ENCODE measurements around the gene ZBTB1.
"Not testable (repeated sequence)": the region's sequence is repeated elsewhere in the genome, so short reads cannot be mapped to it uniquely, and the experiment has no call there.

DNA sequence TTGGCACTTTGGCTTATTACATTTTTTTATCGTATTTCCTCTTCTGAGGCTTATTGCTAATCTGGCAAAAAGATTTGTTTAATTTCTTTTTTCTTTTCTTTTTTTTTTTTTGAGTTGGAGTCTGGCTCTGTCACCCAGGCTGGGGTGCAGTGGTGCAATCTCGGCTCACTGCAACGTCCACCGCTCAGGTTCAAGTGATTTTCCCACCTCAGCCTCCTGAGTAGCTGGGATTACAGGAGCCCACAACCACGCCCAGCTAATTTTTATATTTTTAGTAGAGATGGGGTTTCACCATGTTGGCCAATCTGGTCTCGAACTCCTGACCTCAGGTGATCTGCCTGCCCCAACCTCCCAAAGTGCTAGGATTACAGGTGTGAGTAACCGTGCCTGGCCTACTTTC is 65.1 kb downstream of the ZBTB1 start:
- TF ChIP-seq, protein P1, sequence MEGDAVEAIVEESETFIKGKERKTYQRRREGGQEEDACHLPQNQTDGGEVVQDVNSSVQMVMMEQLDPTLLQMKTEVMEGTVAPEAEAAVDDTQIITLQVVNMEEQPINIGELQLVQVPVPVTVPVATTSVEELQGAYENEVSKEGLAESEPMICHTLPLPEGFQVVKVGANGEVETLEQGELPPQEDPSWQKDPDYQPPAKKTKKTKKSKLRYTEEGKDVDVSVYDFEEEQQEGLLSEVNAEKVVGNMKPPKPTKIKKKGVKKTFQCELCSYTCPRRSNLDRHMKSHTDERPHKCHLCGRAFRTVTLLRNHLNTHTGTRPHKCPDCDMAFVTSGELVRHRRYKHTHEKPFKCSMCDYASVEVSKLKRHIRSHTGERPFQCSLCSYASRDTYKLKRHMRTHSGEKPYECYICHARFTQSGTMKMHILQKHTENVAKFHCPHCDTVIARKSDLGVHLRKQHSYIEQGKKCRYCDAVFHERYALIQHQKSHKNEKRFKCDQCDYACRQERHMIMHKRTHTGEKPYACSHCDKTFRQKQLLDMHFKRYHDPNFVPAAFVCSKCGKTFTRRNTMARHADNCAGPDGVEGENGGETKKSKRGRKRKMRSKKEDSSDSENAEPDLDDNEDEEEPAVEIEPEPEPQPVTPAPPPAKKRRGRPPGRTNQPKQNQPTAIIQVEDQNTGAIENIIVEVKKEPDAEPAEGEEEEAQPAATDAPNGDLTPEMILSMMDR (IDR thresholded peaks at IDR 0.05): not testable (repeated sequence)
- TF ChIP-seq EZH2, EZH2phosphoT487 (IDR thresholded peaks at IDR 0.05): not testable (repeated sequence)
